Uterus (tissue), 4 donors: ENCODE measurements around the gene NOS1. TPM values are rescaled to one million over a fixed set of nuclear protein-coding genes. Genes with fewer than 3 reads are reported as not detected.

Source experiments
- DNase-seq, 2 donors: peaks; one replicate each; pipeline ENCODE4 v3.0.0-alpha.2; 2019 to 2020
- H3K27ac ChIP-seq, 2 donors: fragments of 200-600 bp; sonication (generic); 1 replicate in 1 of 2; 2 replicates in 1 of 2; pipeline ENCODE4 v1.5.1; 2016 to 2018
- H3K27me3 ChIP-seq, 2 donors: fragments of 200-600 bp; sonication (generic); one replicate each; pipeline ENCODE4 v1.5.1; 2018 to 2019; ENCODE audit warnings: control low read depth in 1 of 2
- H3K36me3 ChIP-seq, 2 donors: fragments of 200-600 bp; sonication (generic); one replicate each; pipeline ENCODE4 v1.5.1; 2019; ENCODE audit warnings: control low read depth in 1 of 2
- H3K4me1 ChIP-seq, 2 donors: fragments of 200-600 bp; sonication (generic); one replicate each; pipeline ENCODE4 v1.5.1; 2018 to 2019; ENCODE audit warnings: control low read depth in 1 of 2
- H3K4me3 ChIP-seq, 2 donors: fragments of 200-600 bp; sonication (generic); 1 replicate in 1 of 2; 2 replicates in 1 of 2; pipeline ENCODE4 v1.5.1; 2018 to 2019; ENCODE audit warnings: mild to moderate bottlenecking in 1 of 2
- H3K9me3 ChIP-seq, 2 donors: fragments of 200-600 bp; sonication (generic); one replicate each; pipeline ENCODE4 v1.5.1; 2019; ENCODE audit warnings: control low read depth in 1 of 2
- CTCF ChIP-seq, 4 experiments: fragments of 200-600 bp in 2 of 4; fragments of 450-650 bp in 2 of 4; sonication (generic) in 2 of 4; IDR thresholded peaks; one replicate each; pipeline ENCODE4 v1.5.1; 2016 to 2019; ENCODE audit warnings: antibody characterized with exemption in 4 of 4, mild to moderate bottlenecking in 2 of 4, moderate library complexity in 1 of 4
- POLR2A ChIP-seq, 2 donors: fragments of 450-650 bp; IDR thresholded peaks; one replicate each; pipeline ENCODE4 v1.6.1; 2016; ENCODE audit warnings: antibody characterized with exemption in 2 of 2, mild to moderate bottlenecking in 1 of 2, moderate library complexity in 1 of 2
- intact Hi-C: fragments of 100-400 bp; cut with DNase I; formaldehyde crosslinking; loops from one replicate; pipeline ENCODE4 v1.15.1; 2023; ENCODE audit warnings: low total_unique reads
- total RNA-seq, 4 donors: library from RNA; depleted of rRNA in 3 of 4; stranded (reverse); fragments of >200 nt in 3 of 4; gene quantifications; one replicate each; pipeline versions ENCODE4 v1.1.0 to v1.2.4, GENCODE V29; 2014 to 2023
- donor health status: DM: yes; HTN: yes; CAD: no.

The NOS1 gene
- total RNA-seq, 4 donors from 2014 or later, result 0.59 to 2.2 (median 1.1) TPM; not detected in 1

DNA sequence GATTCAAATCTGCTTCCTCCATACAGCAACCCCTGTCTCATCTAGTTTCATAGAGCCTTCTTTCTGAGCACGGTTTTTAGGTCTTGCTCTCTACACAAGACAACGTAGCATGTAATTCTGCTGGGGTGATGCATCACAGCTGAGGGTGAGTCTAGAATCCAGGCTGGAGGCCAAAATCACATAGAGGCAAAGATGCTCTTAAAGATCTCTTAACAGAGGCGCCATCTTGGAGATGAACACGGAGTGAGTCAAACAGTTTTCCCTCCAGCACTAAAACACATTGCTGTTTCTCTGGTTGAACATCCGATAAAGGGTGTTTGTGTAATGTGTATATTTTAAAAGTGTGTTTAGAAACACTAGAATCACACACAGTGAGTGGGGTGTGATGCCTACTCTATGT lies 78.9 kb downstream of the NOS1 start:
- no peak overlapping the region for H3K27ac ChIP-seq
- no peaks in the 10 kb centered on the region for H3K4me1 ChIP-seq
- H3K9me3 ChIP-seq, result no peaks in the 10 kb centered on the region

DNA sequence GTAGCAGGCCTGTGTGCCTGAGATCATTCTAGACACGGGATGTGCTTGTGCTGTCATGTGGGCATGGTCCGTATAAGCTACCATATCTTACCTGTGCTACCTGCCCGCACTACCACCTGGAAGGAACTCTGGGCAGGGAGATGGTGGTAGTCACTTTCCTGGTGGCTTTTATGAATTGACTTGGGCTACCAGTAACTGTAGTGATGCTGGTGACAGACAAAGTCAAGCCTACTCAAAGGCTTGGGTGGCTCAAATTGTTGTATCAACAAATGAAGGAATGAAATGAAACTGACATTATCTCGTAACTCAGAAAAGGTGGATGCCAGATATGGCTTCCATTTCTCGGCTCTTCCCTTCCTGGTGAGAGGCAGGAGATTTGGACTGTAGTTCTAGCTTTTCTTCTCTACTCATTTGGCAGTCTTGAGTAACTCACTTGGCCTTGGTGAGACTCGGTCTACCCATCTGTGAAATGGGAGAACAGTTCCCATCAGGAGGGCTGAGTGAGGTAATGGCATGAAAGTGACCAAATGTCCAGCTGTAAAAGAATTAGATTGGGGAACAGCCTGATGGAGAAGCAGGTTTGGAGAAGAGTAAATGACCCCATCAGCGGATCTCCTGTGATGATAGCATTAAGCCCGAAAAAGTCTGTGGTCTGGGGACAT lies 81.3 kb downstream of the NOS1 start:
- H3K36me3 ChIP-seq, result no peaks in the 10 kb centered on the region
- H3K4me1 ChIP-seq, result no peaks in the 10 kb centered on the region
- DNase-seq, result no peak
- intact Hi-C loops, result no loop called here
- no peak overlapping the region for H3K4me3 ChIP-seq
- H3K9me3 ChIP-seq, result no peaks in the 10 kb centered on the region
- H3K27ac ChIP-seq, result no peak overlapping the region
- TF ChIP-seq POLR2A (IDR thresholded peaks at IDR 0.05) (no peak), CTCF (IDR thresholded peaks at IDR 0.05) (no peak)
- peaks cover 0 to 4% of the 10 kb centered on the region in 2 donors for H3K27me3 ChIP-seq

More for the DNA sequence above, 78.9 kb downstream of the NOS1 start:
- intact Hi-C loops, result no loop called here
- Histone ChIP-seq H3K27me3 (peaks cover 0 to 4% of the 10 kb centered on the region in 2 donors), H3K36me3 (no peaks in the 10 kb centered on the region), H3K4me3 (no peak overlapping the region)
- TF ChIP-seq CTCF (IDR thresholded peaks at IDR 0.05) (no peak), POLR2A (IDR thresholded peaks at IDR 0.05) (no peak)
- no peak for DNase-seq

- TF ChIP-seq POLR2A (IDR thresholded peaks at IDR 0.05) (no peak), CTCF (IDR thresholded peaks at IDR 0.05) (no peak)
- no peaks in the 10 kb centered on the region for H3K4me1 ChIP-seq
- intact Hi-C loops, result no loop called here
- H3K4me3 ChIP-seq, result no peak overlapping the region
- peaks cover 0 to 4% of the 10 kb centered on the region in 2 donors for H3K27me3 ChIP-seq
- no peak for DNase-seq
- H3K27ac ChIP-seq, result no peak overlapping the region
- no peaks in the 10 kb centered on the region for H3K9me3 ChIP-seq
- H3K36me3 ChIP-seq, result no peaks in the 10 kb centered on the region
Measured at GRCh38 chr12:117279606-117280005, 81.8 kb downstream of the NOS1 start.

DNA sequence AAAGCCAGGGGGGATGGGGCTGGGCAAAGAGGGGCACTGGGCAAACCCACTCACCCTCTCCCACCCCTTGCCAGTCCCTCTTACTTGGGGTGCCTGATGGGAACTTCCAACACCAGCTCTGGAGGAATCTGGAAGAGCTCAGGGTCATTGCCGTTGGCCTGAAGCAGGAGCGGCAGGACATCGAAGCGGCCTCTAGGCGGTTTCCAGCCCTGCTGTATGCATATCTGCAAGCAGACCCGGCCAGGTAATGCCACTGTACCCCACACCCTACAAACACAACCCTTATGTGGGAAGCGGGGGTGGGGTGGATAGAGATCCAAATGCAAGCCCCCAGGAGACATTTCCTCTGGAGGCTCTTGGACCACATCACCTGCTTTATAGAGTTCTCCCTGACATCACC lies 83.6 kb downstream of the NOS1 start:
- TF ChIP-seq POLR2A (IDR thresholded peaks at IDR 0.05) (no peak), CTCF (IDR thresholded peaks at IDR 0.05) (no peak)
- H3K9me3 ChIP-seq, result no peaks in the 10 kb centered on the region
- H3K4me3 ChIP-seq, result no peak overlapping the region
- no peaks in the 10 kb centered on the region for H3K36me3 ChIP-seq
- H3K27ac ChIP-seq, result no peak overlapping the region
- intact Hi-C loops, result no loop called here
- no peaks in the 10 kb centered on the region for H3K4me1 ChIP-seq
- peaks cover 0 to 4% of the 10 kb centered on the region in 2 donors for H3K27me3 ChIP-seq
- DNase-seq, result no peak

DNA sequence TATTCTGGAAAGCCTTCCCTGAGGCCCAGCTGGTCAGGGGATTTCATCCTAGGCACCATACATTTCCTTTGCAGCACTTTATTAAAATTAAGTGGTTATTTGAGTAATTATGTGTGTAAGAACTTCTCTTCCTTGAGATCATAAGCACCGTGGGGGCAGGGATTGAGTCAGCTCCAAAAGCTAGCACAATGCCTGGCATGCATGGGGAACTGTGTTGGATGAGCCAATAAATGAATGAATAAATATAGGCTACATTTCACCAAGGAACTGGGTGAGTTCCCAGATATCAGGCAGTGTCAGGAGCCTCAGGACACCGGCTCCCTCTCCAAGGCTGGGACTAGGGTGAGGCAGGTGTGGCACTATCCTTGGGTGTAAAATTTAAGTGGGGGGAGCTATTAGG lies 88.3 kb downstream of the NOS1 start:
- Histone ChIP-seq H3K36me3 (no peaks in the 10 kb centered on the region), H3K27me3 (peaks cover 0 to 2% of the 10 kb centered on the region in 2 donors), H3K27ac (no peak overlapping the region), H3K9me3 (no peaks in the 10 kb centered on the region), H3K4me3 (no peak overlapping the region), H3K4me1 (no peaks in the 10 kb centered on the region)
- no peak for TF ChIP-seq CTCF (IDR thresholded peaks at IDR 0.05)
- no peak for TF ChIP-seq POLR2A (IDR thresholded peaks at IDR 0.05)
- no peak for DNase-seq
- intact Hi-C loops, result no loop called here
